C4-2B (cell line): Measurements from ENCODE around the gene RHBDL1.

ENCODE experiments used
- ZFX ChIP-seq: fragments of 450-650 bp; IDR thresholded peaks from 2 replicates; pipeline ENCODE4 v1.6.1; 2017
- TF ChIP-seq, protein P1 (sequence below): fragments of 450-650 bp; conservative IDR thresholded peaks from 2 replicates; pipeline ENCODE4 v1.5.1; 2017; ENCODE audit warnings: mild to moderate bottlenecking

DNA sequence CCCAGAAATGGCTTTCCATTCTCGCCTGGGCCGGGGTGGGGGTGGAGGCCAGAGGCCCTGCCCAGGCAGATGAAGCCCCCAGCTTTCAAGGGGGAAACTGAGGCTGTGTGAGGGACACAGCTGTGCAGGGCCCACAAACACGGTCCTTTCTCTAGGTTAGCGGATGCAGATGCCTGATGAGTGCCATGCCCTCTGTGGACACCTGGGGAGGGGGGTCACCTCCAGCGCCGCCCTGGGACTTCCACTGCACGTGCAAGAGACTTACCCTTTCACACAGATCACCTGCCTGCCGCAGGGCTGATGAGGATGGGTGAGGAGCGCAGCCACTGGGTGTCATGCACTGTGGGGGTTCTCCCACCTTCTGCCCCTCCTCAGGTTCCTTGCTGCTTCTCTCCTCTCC, 42.9 kb downstream of the RHBDL1 start:
- TF ChIP-seq, protein P1, sequence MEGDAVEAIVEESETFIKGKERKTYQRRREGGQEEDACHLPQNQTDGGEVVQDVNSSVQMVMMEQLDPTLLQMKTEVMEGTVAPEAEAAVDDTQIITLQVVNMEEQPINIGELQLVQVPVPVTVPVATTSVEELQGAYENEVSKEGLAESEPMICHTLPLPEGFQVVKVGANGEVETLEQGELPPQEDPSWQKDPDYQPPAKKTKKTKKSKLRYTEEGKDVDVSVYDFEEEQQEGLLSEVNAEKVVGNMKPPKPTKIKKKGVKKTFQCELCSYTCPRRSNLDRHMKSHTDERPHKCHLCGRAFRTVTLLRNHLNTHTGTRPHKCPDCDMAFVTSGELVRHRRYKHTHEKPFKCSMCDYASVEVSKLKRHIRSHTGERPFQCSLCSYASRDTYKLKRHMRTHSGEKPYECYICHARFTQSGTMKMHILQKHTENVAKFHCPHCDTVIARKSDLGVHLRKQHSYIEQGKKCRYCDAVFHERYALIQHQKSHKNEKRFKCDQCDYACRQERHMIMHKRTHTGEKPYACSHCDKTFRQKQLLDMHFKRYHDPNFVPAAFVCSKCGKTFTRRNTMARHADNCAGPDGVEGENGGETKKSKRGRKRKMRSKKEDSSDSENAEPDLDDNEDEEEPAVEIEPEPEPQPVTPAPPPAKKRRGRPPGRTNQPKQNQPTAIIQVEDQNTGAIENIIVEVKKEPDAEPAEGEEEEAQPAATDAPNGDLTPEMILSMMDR = no peak
- TF ChIP-seq ZFX = no peak
